ENCODE measurements around the gene ENTPD7.

The ENTPD7 gene

DNA sequence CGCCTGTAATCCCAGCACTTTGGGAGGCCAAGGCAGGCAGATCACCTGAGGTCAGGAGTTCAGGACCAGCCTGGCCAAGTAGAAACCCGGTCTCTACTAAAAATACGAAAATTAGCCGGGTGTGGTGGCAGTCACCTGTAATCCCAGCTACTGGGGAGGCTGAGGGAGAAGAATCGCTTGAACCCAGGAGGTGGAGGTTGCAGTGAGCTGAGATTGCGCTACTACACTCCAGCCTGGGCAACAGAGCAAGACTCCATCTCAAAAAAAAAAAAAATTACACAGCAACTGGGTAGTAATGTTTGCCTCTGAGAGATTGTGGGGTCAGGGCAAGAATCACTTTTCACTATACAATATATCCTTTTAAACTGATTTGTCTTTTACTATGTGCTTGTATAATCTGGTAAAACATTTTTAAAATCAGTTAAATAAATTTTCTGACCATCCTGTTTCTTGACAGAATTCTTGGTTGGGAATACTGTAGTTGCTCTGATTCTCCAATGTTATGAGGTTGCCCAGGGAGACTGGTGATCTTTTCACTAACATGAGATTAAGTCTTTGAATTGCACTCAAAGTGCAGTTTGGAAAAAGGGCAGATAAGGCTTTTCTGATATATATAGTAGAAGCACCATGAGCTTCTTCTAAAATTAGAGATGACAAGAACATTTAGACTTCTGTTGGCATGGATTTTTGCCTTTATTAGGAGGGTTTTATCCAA, 1.5 kb downstream of the ENTPD7 start:
- no peak overlapping the region for H3K27ac ChIP-seq
- H3K4me3 ChIP-seq = no peak overlapping the region
- TF ChIP-seq, protein P1, sequence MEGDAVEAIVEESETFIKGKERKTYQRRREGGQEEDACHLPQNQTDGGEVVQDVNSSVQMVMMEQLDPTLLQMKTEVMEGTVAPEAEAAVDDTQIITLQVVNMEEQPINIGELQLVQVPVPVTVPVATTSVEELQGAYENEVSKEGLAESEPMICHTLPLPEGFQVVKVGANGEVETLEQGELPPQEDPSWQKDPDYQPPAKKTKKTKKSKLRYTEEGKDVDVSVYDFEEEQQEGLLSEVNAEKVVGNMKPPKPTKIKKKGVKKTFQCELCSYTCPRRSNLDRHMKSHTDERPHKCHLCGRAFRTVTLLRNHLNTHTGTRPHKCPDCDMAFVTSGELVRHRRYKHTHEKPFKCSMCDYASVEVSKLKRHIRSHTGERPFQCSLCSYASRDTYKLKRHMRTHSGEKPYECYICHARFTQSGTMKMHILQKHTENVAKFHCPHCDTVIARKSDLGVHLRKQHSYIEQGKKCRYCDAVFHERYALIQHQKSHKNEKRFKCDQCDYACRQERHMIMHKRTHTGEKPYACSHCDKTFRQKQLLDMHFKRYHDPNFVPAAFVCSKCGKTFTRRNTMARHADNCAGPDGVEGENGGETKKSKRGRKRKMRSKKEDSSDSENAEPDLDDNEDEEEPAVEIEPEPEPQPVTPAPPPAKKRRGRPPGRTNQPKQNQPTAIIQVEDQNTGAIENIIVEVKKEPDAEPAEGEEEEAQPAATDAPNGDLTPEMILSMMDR (IDR thresholded peaks at IDR 0.05) = no peak
- no peak for DNase-seq (ENCODE audit: low spot score)

DNA sequence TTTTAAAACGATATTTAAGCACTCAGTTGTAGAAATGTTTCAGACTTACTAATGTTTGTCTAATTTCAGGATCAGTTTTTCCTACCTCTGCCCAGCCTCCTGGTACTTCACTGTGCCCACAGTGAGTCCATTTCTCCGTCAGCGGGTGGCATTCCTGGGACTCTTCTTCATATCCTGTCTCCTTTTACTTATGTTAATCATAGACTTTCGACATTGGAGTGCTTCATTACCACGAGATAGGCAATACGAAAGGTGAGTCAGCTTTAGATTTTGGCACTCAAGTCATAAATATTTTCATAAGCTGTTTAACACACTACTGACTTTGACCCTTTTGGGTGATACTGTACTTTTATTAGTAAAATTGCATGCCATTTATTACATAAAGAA, 2.1 kb downstream of the ENTPD7 start:
- no peak for DNase-seq (ENCODE audit: low spot score)
- no peak overlapping the region for H3K4me3 ChIP-seq
- TF ChIP-seq, protein P1 (IDR thresholded peaks at IDR 0.05) = no peak
- H3K27ac ChIP-seq = no peak overlapping the region

DNA sequence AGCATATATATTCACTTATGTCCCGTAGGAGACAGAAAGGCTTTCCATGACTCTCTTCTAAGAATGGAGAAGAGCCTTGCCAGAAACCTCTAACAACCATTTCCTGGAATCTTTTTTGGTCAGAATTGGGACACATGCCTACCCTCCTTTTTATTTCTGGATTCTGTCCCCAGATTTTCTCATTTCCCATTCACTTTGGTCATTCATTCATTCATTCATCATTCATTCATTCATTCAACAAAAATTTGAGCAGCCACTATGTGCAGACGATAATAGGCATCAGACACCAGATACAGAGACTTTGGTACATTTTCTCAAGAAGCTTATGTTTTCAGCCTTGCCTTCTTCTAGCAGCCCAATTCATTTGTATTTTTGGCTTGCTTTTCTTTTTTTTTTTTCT, 6.0 kb downstream of the ENTPD7 start:
- no peak overlapping the region for H3K27ac ChIP-seq
- no peak overlapping the region for H3K4me3 ChIP-seq
- no peak for DNase-seq (ENCODE audit: low spot score)
- TF ChIP-seq, protein P1 (IDR thresholded peaks at IDR 0.05) = no peak

DNA sequence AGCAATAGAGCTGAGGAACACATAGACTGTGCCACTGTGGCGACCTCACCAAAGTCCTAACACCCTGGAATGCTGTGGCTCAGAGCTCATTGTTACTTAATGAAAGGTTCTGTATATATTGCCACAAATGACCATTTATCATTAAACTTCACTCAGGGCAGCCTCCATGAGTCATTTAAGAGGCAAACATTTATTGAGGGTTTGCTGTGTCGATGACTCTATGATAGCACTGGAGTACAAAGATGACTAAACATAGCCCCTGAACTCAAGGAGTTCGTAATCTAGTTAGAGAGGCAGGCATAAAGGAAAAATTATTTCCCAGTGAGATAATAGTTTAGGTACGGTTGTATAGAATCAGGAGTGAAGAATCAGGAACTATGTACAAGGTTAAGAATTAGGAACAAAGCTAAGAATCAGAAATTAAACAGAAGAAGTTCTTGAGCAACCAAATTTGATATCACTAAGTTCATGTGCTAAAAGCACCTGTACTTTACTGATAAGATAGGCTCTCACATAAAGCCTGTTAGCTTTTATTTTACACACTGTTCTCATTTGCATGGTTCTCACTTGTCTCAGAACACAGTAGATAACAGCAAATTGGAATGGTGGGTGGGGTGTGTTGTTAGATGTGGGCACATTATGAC, 7.9 kb downstream of the ENTPD7 start:
- TF ChIP-seq, protein P1 (IDR thresholded peaks at IDR 0.05) = no peak
- no peak overlapping the region for H3K27ac ChIP-seq
- H3K4me3 ChIP-seq = no peak overlapping the region
- no peak for DNase-seq (ENCODE audit: low spot score)

DNA sequence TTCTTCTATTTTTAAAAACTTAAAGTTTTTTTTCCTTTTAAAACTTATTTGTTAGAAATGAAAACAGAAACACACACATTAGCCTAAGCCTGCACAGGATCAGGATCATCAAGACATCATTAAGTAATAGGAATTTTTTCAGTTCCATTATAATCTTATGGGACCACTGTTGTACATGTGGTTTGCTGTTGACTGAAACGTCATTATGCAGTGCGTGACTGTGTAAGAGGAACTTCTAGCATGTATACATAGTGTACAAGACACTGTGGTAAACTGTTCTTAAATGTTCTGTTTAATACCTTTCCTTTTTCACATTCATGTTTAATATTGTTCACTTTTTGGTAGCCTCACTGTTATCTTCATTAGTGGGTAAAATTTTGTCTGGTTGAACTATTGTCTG, 12.1 kb downstream of the ENTPD7 start:
- Histone ChIP-seq H3K27ac (no peak overlapping the region), H3K4me3 (no peak overlapping the region)
- TF ChIP-seq, protein P1 (IDR thresholded peaks at IDR 0.05) = no peak
- DNase-seq (ENCODE audit: low spot score) = no peak

DNA sequence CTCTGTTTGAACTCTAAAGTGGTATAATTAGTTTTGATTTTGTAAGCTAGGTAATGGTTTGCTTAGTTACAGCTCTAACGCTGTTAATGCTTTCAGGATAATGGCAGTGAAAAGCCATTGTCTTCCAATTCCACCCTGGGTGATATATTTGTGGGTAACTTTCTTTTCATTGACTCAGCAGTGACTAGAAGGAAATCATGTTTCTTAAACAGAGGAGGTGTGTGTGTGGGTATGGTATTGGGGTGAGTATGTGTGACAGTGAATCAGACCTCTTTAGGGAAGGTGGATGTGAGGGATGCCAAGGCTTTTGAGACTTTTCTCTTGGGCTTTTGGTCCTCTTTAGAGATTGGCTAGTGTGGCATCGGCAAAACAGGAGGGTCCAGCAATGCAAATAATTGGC, 13.6 kb downstream of the ENTPD7 start:
- DNase-seq (ENCODE audit: low spot score) = no peak
- TF ChIP-seq, protein P1 (IDR thresholded peaks at IDR 0.05) = no peak
- H3K4me3 ChIP-seq = no peak overlapping the region
- no peak overlapping the region for H3K27ac ChIP-seq

DNA sequence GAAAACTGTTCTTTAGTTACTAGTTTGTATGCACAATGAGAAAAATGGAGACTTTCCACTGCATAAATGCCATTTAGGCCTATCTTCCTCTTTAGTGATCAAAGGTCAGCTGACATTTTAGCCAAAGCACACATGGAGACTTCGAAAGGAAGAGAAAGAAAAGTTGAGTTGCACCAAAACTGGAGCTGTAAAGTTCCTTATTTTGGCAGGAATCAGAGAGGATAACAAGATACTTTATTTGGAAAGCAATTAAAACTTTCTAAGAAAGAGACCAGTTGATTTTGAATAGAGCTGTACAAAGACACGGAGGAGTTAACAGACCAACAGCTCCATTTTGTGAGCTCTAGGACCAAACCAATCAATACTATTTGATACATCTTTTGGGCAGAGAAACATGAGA, 14.2 kb downstream of the ENTPD7 start:
- Histone ChIP-seq H3K4me3 (no peak overlapping the region), H3K27ac (no peak overlapping the region)
- TF ChIP-seq, protein P1 (IDR thresholded peaks at IDR 0.05) = no peak
- no peak for DNase-seq (ENCODE audit: low spot score)

Data from coronary artery (tissue), 2 donors.